HG02798 (cell line): ENCODE data around the gene CTNNA2.

ENCODE experiments used
- ATAC-seq: cut with Tn5 transposase; IDR thresholded peaks from one replicate; pipeline ENCODE4 v1.9.1; 2021; ENCODE audit warnings: mild to moderate bottlenecking; ENCODE audit not compliant: unreplicated experiment, poor library complexity

Gene CTNNA2

GRCh38 chr2:80299661-80300060 is 786.8 kb downstream of the CTNNA2 start:
- ATAC-seq = no peak

DNA sequence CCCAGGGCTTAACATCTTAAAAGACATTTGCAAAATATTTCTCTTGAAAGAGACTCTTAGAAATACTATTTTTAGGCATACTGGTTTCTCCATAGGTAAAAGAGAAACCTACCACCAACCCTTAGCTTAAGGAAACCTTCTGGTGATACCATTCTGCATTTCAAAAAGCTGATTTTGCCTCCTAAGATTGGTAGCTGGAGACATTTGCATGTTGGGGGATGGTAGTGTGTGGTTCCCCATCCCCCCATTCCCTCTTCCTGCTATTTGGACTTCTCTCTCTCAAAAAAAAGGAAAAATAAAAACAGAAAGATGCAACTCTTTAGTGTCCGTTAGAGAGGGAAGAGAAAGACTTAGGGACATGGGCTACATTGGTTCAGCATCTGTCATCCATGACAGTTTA is 787.5 kb downstream of the CTNNA2 start:
- no peak for ATAC-seq

GRCh38 chr2:80300954-80301353 is 788.1 kb downstream of the CTNNA2 start:
- ATAC-seq = no peak

GRCh38 chr2:80302001-80302313 is 789.1 kb downstream of the CTNNA2 start:
- ATAC-seq = no peak

DNA sequence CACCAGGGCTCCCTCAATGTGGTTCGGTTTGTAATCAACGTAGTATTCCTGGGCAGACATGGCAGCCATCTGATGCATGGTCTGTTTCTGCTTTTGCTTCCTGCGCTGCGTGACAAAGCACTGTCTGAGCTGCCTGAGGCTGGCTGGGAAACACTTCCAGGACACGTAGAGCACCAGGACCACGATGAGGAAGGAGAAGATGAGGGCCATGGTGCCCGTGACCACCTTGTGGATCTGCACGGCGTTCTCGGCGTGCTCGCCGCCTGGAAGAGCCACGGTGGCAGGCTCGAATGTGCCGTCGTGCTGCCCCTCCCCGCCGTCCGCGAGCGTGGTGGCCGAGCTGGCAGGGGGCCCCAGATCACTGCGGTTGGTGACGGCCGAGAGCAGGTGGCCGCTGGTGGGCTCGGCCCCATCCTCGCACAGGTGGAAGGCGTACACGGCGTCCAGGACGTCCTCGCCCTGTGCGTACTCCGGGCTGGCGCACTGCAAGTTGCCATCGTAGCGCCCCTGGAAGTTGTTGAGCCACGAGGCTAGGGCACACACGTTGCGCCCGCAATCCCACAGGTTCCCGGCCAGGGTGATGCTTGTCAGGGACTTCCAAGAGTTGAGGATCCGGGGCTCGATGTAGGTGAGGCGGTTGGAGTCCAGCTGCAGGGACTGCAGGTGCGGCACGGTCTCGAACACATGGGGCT is 789.6 kb downstream of the CTNNA2 start:
- no peak for ATAC-seq

GRCh38 chr2:80303006-80303908 is 790.4 kb downstream of the CTNNA2 start:
- no peak for ATAC-seq

GRCh38 chr2:80303909-80304837 is 791.3 kb downstream of the CTNNA2 start, which contains the start of gene LRRTM1:
LRRTM1 (minus strand) TSS chr2:80304752; CDS start chr2:80303819, 933 bp downstream.
- ATAC-seq = no peak

GRCh38 chr2:80311304-80311703 is 798.5 kb downstream of the CTNNA2 start:
- ATAC-seq = no peak

- ATAC-seq = no peak
These were observed 799.5 kb downstream of the CTNNA2 start for GRCh38 chr2:80312282-80312839.

GRCh38 chr2:80322311-80322920 is 809.6 kb downstream of the CTNNA2 start:
- ATAC-seq = no peak

DNA sequence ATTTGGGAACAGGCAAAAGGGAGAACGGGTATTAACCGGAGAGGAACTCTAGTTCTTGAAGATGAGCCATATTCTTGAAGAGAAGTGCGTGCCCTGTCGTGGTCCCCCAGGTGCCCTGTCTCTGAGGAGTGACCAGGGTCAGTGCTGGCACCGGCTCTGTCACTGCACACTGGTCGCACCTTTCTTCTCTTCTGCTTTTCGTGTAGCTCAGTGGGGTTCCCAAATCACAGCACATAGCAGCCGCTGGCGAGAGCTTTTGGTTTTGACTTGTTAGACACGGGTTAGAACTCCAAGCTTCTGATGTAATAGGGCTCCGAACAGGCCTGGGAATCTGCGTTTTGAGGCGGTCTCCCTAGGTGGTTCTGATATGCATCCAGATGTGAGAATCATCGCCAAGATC is 810.1 kb downstream of the CTNNA2 start:
- no peak for ATAC-seq

DNA sequence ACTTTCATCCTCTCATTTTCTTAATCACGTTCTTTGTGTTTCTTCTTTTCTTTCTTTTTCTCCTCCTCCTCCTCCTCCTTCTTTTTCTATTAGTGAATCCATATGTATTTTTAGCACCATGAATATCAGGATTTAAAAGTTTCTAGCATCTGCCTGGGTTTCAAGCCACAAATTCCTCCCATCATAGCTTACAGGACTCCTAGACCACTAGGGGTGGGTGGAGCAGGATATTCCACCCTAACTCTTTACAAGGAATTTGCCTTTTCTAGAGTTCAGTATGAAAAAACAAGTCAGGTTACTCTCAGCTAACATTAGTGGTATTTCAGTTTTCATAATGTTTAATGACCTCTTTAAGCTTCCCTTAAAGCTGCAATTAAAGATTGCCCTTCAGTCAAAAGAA is 810.8 kb downstream of the CTNNA2 start:
- no peak for ATAC-seq

- ATAC-seq = no peak
These were observed 811.7 kb downstream of the CTNNA2 start for GRCh38 chr2:80324525-80324924.

DNA sequence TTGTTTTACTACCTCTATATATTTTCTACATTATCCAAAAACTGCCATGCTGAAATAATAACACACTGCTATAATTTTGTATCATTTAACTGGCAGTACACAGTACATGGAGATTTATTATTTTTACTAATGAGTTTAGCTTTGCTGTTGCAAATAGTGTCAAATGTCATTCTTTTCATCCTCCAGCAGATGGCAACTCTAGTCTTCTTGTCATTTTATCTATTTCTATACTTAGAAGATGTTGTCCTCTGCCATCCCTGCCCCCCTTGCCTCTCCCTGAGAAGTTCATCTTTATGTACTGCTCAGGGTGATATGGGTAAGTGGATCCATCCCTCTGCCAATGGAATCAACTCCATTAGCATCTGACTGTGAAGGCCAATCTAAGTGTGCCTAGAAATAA is 813.4 kb downstream of the CTNNA2 start:
- ATAC-seq = no peak

GRCh38 chr2:80326861-80327260 is 814.0 kb downstream of the CTNNA2 start:
- ATAC-seq = no peak

- ATAC-seq = no peak
These were observed 815.3 kb downstream of the CTNNA2 start for GRCh38 chr2:80328159-80328571.

GRCh38 chr2:80329491-80329890 is 816.6 kb downstream of the CTNNA2 start:
- no peak for ATAC-seq

DNA sequence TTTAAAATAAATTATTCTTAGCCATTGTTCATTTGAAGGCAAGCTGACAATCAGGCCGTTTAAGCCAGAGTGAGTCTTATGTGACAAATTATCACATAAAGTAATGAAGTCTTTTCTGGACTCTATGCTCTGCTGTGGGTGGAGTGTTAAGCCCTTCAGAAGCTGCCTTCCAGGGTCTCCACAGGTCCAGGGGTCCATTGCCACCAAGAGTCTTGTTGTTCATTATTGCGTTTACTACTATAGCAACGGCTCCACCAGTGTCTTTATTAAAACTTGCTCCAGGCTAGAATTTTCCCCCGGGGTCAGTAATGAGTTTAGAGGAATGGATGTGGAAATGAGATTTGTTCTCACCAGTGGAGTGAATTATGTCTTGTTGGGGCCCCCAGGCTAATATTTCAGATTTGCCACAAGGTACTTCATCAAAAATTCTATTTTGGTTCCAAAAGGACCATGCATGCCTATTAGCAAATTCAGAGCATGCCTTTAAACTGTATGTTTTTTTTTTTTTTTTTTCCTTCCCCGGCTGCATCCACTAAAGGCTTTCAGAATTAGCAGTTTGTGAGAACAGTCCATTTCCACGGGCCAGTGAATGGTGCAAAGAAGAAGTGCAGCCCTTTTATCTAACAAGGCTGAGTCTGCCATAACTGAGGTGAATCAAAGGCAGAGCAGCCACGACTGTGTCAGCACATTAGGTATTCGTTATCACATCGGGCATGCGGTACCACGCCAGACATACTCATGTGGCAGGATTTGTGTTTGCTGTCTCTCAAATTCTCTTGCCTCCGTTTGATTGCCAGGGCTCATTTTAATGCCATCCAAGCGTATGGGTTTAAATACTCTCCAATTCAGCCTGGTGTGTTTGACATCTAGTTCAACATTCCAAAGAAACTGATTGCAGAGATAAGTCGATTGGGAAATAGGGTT is 817.9 kb downstream of the CTNNA2 start:
- no peak for ATAC-seq

GRCh38 chr2:80333886-80334285 is 821.0 kb downstream of the CTNNA2 start:
- no peak for ATAC-seq
